GM12892 (cell line): ENCODE data around the gene PTPRK.

Source experiments
- POLR2A ChIP-seq: IDR thresholded peaks from 2 replicates; pipeline ENCODE4 v1.6.1; 2011; ENCODE audit warnings: low read depth, low read length, control low read depth
- POLR2AphosphoS5 ChIP-seq: IDR thresholded peaks from 2 replicates; pipeline ENCODE4 v1.6.1; 2011; ENCODE audit warnings: low read depth, low read length, control low read depth
- TAF1 ChIP-seq: IDR thresholded peaks from 2 replicates; pipeline ENCODE4 v1.6.1; 2011; ENCODE audit warnings: low read depth, mild to moderate bottlenecking, control low read depth, low read length, borderline replicate concordance

DNA sequence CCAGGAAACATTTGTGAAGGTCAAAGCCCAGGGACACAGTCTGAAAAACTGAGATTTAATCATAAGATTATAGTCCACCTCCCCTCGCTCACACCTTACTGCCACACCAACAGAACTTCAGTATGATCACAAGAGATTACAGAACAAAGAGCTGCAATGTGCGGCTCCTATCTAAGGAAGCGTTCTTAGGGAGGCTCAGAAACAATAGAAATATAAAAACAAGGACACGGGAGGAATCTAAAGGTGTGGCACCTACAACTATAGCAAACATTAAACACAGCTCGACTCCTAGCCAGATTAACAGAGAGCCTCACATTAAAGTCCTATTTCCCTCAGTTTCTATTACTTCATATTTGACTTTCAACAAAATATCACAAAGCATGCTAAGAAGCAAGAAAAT is 579.2 kb downstream of the PTPRK start:
- TF ChIP-seq POLR2A (no peak), TAF1 (no peak), POLR2AphosphoS5 (no peak)
